NCI-H446 treated with DMSO at 0.1 percent for 48 hours (cell line): ENCODE measurements around the gene SUSD5.

Source experiments
- DNase-seq: peaks from one replicate; lab custom pipeline; 2025; lab: John Stamatoyannopoulos, UW

SUSD5 gene

GRCh38 chr3:33218446-33219174 lies at the start of gene SUSD5:
Gene SUSD5 (minus strand): TSS chr3:33218810. CDS start chr3:33218797, 13 bp downstream.
- no peak for DNase-seq

GRCh38 chr3:33260104-33260503 lies 41.5 kb upstream of the SUSD5 start:
- no peak for DNase-seq

DNA sequence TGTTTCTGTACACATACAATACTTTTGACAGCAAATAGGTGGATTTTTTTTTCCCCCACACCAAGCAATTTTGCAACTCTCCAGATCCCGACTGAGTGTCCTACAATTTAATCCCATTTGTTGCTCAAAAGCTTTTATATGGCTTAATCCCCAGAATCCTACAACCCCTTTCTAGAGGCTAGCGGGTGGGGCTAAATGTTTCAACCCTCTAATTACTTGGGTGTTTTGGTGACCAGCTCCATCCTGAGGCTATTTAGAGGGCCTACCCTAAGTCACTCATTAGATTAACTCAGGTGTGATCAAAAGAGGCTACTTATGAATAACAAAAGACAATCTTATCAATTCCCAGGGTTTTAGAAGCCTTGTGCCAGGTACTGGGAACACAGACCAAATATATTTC lies 37.6 kb upstream of the SUSD5 start:
- DNase-seq, result no peak

GRCh38 chr3:33250712-33251111 lies 32.1 kb upstream of the SUSD5 start:
- DNase-seq, result no peak

- DNase-seq, result no peak
Observed at GRCh38 chr3:33246786-33247185, 28.2 kb upstream of the SUSD5 start.

DNA sequence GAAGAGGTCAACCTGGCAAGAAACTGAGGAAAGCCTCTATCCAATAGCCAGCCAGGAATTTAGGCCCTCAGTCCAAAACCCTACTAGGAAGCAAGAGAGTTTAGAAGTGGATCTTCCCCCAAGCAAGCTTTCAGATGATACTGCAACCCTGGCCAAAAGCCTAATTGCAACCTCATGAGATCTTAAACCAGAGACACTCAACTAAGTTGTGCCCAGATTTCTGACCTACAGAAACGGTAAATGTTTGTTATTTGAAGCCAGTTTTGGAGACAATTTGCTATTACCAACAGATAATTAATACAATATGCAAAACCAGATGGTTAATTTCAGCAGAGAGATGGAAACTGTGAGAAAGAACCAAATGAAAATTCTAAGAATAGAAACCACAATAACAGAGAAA lies 21.7 kb upstream of the SUSD5 start:
- DNase-seq, result no peak

- no peak for DNase-seq
Observed at GRCh38 chr3:33238923-33239322, 20.3 kb upstream of the SUSD5 start.

GRCh38 chr3:33237439-33237838 lies 18.8 kb upstream of the SUSD5 start:
- no peak for DNase-seq

DNA sequence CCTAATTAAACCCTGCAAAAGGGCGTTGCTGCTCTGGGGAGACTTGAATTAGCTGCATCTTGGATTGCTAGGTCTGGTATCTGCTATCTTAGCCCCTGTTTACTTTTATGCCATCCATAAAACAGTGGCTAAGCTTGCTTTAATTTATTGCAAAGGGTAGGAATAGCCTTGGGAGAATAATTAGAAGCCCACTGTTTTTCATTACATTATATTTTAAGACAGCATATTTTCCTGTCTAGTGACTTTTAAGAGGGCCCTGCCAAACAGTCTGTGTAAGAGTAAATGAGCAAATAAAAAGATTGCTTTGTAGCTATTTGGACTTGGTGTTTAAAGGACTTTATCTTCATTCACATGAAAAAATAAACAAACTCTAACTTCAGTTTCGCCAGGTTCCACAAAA lies 17.4 kb upstream of the SUSD5 start:
- DNase-seq, result no peak

- DNase-seq, result no peak
Observed at GRCh38 chr3:33233884-33234283, 15.3 kb upstream of the SUSD5 start.

- DNase-seq, result no peak
Observed at GRCh38 chr3:33231756-33232465, 13.3 kb upstream of the SUSD5 start.

DNA sequence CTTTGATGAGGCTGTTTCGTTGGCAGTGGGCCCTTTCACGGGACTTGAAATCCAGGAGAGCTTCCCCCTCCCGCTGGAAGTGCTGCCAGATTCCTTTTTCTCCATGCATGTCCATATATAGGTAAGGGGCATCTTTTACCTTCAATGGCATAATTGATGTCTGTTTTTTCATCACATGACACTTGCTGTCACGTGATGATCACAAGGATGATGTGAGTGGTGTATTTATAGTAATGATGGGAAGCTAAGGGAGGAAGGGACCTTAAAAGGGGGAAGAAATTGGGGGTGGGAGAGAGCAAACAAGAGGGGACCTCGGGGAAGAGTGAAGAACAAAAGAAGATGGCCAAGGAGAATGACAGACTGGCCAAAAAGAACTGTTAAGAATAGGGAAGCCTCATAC lies 11.3 kb upstream of the SUSD5 start:
- DNase-seq, result no peak

DNA sequence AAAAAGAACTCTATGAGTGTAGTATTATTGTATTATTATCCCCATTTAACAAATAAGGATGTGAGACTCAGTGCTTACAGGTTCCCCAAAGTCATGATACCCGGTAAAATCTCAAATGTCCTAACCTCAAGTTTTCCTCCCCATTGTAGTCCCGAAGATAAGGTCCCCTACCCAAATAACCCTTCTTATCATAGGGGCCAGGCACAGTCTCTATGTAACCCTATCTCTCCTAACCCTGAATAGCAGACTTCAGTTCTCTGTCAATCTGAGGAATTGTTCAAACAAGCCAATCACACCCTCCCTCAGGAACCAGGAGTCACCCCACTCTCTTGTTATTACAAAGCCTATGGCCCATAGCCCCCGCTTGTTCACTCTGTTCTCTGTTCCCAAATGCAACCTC lies 10.5 kb upstream of the SUSD5 start:
- DNase-seq, result no peak

DNA sequence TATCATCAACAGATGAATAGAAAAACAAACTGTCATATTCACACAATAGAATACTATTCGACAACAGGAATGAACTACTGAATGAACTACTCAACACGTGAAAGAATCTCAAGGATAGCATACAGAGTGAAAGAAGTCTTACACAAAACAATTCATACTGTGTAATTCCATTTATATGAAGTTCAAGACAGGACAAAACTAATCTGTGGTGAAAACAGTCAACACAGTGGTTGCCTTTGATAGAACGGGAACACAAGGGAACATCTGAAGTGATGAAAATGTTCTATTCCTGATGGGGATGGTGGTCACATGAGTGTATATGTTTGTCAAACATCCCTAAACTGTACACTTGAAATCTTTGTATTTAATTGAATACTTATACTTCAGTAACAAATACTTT lies 2.6 kb upstream of the SUSD5 start:
- no peak for DNase-seq

DNA sequence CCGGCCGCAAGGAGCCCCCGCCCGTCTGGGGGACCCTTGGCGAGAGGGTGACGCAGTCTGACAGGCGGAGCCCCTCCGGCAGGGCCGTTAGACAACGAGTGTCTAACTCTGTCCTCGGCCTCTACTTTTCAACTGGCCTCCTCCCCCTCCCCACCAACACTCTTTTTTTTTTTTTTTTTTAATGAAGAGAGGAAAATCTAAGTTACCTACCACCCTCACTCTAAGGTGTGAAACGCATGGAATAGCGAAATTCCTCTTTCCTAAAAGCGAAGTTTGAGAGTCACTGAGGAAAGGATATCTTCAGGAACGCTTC lies 521 bp upstream of the SUSD5 start:
- DNase-seq, result no peak

DNA sequence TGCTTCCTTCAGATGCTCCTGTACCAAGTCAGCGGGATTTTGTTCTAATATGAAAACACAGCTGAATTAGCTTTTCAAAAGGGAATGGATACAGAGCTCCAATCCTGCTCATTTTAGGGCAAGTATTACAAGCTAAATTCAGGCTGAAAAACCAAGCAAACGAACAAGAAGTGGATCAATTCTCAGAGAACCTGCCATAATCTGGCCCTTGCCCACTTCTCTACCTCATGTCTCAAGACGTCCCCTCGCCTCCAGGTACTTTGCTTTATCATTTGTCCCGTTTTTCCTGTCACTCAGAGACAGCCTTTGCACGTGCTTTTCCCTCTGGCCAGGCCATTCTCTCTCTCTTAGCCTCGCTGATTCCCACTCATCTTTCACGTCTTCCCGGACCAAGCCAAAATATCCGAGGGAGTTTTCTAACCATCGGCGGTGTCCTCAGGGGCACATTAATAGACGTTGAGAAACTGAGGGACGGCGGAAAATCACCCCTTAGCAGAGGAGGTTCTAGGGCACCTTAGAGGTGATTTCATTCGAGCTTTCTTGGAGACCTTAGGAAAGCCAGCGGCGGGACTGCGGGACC lies 654 bp downstream of the SUSD5 start:
- no peak for DNase-seq

DNA sequence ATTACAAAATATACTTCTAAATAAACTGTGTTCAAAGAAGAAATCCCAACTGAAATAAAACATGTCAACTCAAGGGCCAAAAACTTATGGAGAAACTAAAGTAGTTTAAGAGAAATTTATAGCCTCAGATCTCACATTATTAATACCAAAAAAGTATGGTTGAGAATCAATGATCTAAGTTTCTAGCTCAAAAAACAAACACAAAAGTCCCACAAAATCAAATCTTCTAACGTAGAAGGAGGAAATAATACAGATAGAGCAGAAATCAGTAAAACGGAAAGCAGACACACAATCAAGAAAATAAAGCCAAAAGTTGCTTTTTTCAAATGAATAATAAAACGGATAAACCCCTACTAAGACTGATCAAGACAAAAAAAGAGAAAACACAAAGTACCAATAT lies 2.9 kb downstream of the SUSD5 start:
- DNase-seq, result no peak

- no peak for DNase-seq
Observed at GRCh38 chr3:33212406-33212805, 6.2 kb downstream of the SUSD5 start.

- no peak for DNase-seq
Observed at GRCh38 chr3:33211444-33211843, 7.2 kb downstream of the SUSD5 start.

DNA sequence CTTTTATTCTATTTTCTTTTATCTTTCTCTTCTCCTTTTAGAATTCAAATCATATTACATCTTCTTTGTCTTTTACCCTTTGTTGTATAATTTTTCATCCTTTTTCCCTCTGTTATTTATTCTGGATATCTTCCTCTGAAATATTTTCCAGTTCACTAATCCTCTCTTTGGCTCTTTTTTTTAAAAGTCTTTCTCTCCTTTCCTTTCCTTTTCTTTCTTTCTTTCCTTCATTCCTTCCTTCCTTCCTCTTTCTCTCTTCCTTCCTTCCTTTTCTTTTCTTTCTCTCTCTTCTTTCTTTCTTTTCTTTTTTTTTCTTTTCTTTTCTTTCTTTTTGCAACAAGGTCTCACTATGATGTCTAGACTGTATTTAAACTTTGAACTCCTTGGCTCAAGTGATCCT lies 9.3 kb downstream of the SUSD5 start:
- DNase-seq, result no peak

GRCh38 chr3:33202711-33203457 lies 15.7 kb downstream of the SUSD5 start:
- DNase-seq, result no peak

DNA sequence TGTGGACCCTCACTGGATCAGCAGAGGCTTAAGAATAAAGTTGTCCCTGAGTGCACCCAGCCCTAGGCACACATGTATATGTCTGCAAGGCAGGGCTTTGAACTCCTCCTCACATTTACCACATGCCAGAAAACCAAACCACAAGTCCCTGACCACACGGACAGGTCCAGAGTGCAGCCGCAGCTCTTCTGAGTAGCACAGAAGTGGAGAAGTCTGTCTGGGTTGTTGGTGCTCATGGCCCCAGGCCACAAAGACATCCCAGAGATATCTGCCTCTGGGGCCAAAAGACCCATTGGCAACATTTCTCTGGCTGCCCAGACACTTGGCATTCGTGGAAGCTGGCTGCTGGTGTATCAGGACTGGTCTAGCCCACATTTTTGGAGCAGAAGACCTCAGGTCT lies 17.4 kb downstream of the SUSD5 start:
- DNase-seq, result no peak

DNA sequence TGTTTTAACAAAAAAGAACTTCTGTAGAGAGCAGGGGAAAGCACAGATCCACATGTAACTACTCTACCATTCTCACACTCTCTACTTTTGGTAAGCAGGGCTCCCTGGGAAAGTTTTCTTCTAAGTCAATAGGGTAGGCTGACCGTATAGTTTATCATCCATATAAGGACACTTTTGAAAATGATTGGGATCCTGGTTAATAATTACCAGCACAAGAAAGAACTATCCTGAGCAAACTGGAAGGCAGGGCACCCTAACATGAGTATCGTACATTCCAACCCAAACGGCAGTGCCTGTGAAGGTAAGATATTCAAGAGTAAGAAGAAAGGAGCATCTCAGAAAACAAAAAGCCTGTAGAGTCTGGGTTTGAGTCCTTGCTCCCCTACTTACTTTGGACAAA lies 22.1 kb downstream of the SUSD5 start:
- no peak for DNase-seq
